ENCODE data around the gene TRIM71.

The TRIM71 gene

GRCh38 chr3:32946973-32947788 lies 129.4 kb downstream of the TRIM71 start:
- DNase-seq = no peak

All from activated T-cell treated with anti-CD3 and anti-CD28 coated beads, Interleukin-2, amount 50 U/mL, for 48 hours (primary cell).